Measurements from ENCODE around the gene AUH.

The AUH gene

GRCh38 chr9:91248707-91249106 lies 113.0 kb downstream of the AUH start:
- no peak for DNase-seq (ENCODE audit: low read depth)
- H3K4me3 ChIP-seq (ENCODE audit: low read depth, low read length): no peak overlapping the region
- TF ChIP-seq, protein P1, sequence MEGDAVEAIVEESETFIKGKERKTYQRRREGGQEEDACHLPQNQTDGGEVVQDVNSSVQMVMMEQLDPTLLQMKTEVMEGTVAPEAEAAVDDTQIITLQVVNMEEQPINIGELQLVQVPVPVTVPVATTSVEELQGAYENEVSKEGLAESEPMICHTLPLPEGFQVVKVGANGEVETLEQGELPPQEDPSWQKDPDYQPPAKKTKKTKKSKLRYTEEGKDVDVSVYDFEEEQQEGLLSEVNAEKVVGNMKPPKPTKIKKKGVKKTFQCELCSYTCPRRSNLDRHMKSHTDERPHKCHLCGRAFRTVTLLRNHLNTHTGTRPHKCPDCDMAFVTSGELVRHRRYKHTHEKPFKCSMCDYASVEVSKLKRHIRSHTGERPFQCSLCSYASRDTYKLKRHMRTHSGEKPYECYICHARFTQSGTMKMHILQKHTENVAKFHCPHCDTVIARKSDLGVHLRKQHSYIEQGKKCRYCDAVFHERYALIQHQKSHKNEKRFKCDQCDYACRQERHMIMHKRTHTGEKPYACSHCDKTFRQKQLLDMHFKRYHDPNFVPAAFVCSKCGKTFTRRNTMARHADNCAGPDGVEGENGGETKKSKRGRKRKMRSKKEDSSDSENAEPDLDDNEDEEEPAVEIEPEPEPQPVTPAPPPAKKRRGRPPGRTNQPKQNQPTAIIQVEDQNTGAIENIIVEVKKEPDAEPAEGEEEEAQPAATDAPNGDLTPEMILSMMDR (IDR thresholded peaks at IDR 0.05; ENCODE audit: insufficient read depth, low read depth, low read length, missing control alignments): no peak

- DNase-seq (ENCODE audit: low read depth): no peak
- no peak overlapping the region for H3K4me3 ChIP-seq (ENCODE audit: low read depth, low read length)
- TF ChIP-seq, protein P1 (IDR thresholded peaks at IDR 0.05; ENCODE audit: insufficient read depth, low read depth, low read length, missing control alignments): no peak
Observed at GRCh38 chr9:91247278-91247677, 114.4 kb downstream of the AUH start.

- DNase-seq (ENCODE audit: low read depth): no peak
- TF ChIP-seq, protein P1 (IDR thresholded peaks at IDR 0.05; ENCODE audit: insufficient read depth, low read depth, low read length, missing control alignments): no peak
- H3K4me3 ChIP-seq (ENCODE audit: low read depth, low read length): no peak overlapping the region
Observed at GRCh38 chr9:91246846-91247245, 114.9 kb downstream of the AUH start.

GRCh38 chr9:91245431-91246313 lies 116.0 kb downstream of the AUH start:
- H3K4me3 ChIP-seq (ENCODE audit: low read depth, low read length): no peak overlapping the region
- DNase-seq (ENCODE audit: low read depth): peak; percentile 10
- TF ChIP-seq, protein P1 (IDR thresholded peaks at IDR 0.05; ENCODE audit: insufficient read depth, low read depth, low read length, missing control alignments): no peak

DNA sequence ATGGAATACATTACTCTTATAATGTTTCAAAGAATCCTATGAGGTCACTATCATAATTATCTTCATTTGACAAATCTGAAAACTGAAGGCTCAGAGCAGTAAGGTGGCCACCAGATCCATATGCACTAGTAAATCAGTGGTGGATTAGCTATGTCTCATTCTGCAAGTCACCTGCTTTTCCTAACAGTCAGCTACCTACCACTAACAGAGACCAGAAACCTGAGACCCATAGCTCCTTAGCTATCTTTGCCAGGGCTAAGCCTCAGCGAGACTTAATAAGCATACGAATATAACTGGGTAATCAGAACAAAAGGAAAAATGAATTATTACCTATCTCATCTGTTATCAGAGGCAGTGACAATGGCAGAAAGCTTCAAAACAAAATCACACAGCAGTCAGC lies 118.7 kb downstream of the AUH start:
- DNase-seq (ENCODE audit: low read depth): no peak
- no peak overlapping the region for H3K4me3 ChIP-seq (ENCODE audit: low read depth, low read length)
- TF ChIP-seq, protein P1 (IDR thresholded peaks at IDR 0.05; ENCODE audit: insufficient read depth, low read depth, low read length, missing control alignments): no peak

DNA sequence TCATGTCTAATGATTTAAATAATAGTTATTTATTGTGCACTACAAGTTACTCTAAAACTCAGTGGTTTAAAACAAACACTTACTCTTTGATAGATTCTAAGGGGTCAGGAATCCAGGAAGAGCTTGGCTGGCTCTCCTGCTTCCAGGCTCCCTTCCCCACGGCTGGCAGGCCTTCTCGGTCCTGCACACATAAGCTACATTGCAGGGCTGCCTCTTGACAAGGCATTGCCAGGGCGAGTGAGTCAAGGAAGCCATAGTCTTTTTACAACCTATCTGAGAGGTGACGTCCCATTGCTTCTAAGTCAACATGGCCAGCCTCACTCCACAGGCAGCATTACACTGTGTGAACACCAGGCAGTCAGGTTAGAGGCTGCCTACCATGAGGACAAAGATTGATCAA lies 119.8 kb downstream of the AUH start:
- TF ChIP-seq, protein P1 (IDR thresholded peaks at IDR 0.05; ENCODE audit: insufficient read depth, low read depth, low read length, missing control alignments): no peak
- no peak overlapping the region for H3K4me3 ChIP-seq (ENCODE audit: low read depth, low read length)
- DNase-seq (ENCODE audit: low read depth): no peak

All from GM12865 (cell line).